ENCODE data around the gene CST11.
A peak's percentile ranks its signal among the peaks of the same experiment; 100 is the strongest.

Gene CST11

GRCh38 chr20:23453549-23454543 is 1.2 kb upstream of the CST11 start:
- no peak overlapping the region for H3K4me3 ChIP-seq (replicated peaks in 1 of 2; ENCODE audit: low read depth in 2 of 2, low read length in 2 of 2)
- DNase-seq (ENCODE audit: low read depth in 2 of 2) = no peak
- TF ChIP-seq CTCF (IDR thresholded peaks at IDR 0.05; ENCODE audit: low read depth, low read length) = no peak

- no peak for DNase-seq (ENCODE audit: low read depth in 2 of 2)
- no peak for TF ChIP-seq CTCF (IDR thresholded peaks at IDR 0.05; ENCODE audit: low read depth, low read length)
- H3K4me3 ChIP-seq (replicated peaks in 1 of 2; ENCODE audit: low read depth in 2 of 2, low read length in 2 of 2) = no peak overlapping the region
Measured at GRCh38 chr20:23451956-23452487, 654 bp downstream of the CST11 start.

GRCh38 chr20:23450877-23451276 is 1.8 kb downstream of the CST11 start:
- no peak for TF ChIP-seq CTCF (IDR thresholded peaks at IDR 0.05; ENCODE audit: low read depth, low read length)
- no peak overlapping the region for H3K4me3 ChIP-seq (replicated peaks in 1 of 2; ENCODE audit: low read depth in 2 of 2, low read length in 2 of 2)
- DNase-seq (ENCODE audit: low read depth in 2 of 2) = no peak

GRCh38 chr20:23449421-23449820 is 3.3 kb downstream of the CST11 start:
- TF ChIP-seq CTCF (IDR thresholded peaks at IDR 0.05; ENCODE audit: low read depth, low read length) = no peak
- H3K4me3 ChIP-seq (replicated peaks in 1 of 2; ENCODE audit: low read depth in 2 of 2, low read length in 2 of 2) = no peak overlapping the region
- peak in 1 of 2 donors; percentile 26 for DNase-seq (ENCODE audit: low read depth in 2 of 2)

- no peak for DNase-seq (ENCODE audit: low read depth in 2 of 2)
Measured at GRCh38 chr20:23448167-23448566, 4.5 kb downstream of the CST11 start.

GRCh38 chr20:23446505-23446904 is 6.2 kb downstream of the CST11 start:
- peak; percentile 63 to 65 for DNase-seq (ENCODE audit: low read depth in 2 of 2)
- peak; percentile 68 for TF ChIP-seq CTCF (IDR thresholded peaks at IDR 0.05; ENCODE audit: low read depth, low read length)
- no peak overlapping the region for H3K4me3 ChIP-seq (replicated peaks in 1 of 2; ENCODE audit: low read depth in 2 of 2, low read length in 2 of 2)

More at GRCh38 chr20:23448167-23448566, 4.5 kb downstream of the CST11 start:
- H3K4me3 ChIP-seq (replicated peaks in 1 of 2; ENCODE audit: low read depth in 2 of 2, low read length in 2 of 2) = no peak overlapping the region
- TF ChIP-seq CTCF (IDR thresholded peaks at IDR 0.05; ENCODE audit: low read depth, low read length) = no peak
